ENCODE results near the gene PTPRG. TPM values are rescaled to one million over a fixed set of nuclear protein-coding genes. Genes with fewer than 3 reads are reported as not detected.
A peak's percentile ranks its signal among the peaks of the same experiment; 100 is the strongest.

The PTPRG gene
- total RNA-seq, 2 donors from 2014 or later: 26.0 to 26.3 TPM

- no peaks in the 10 kb centered on the region for H3K36me3 ChIP-seq
- H3K9ac ChIP-seq (ENCODE audit: low read depth in 2 of 2, low read length in 2 of 2): no peak overlapping the region
- no peaks in the 10 kb centered on the region for H3K27me3 ChIP-seq
- no peaks in the 10 kb centered on the region for H3K9me3 ChIP-seq
- no peak overlapping the region for H3K4me3 ChIP-seq
- no peaks in the 10 kb centered on the region for H3K4me1 ChIP-seq
- H3K27ac ChIP-seq: no peak overlapping the region
- intact Hi-C loops (cut with DNase I): no loop called here
- no peak for DNase-seq
- no peak for TF ChIP-seq CTCF (IDR thresholded peaks at IDR 0.05)
Observed at GRCh38 chr3:61783993-61784718, 222.8 kb downstream of the PTPRG start.

GRCh38 chr3:61788623-61789507 is 227.5 kb downstream of the PTPRG start:
- Histone ChIP-seq H3K9ac (ENCODE audit: low read depth in 2 of 2, low read length in 2 of 2) (no peak overlapping the region), H3K27me3 (no peaks in the 10 kb centered on the region), H3K4me3 (no peak overlapping the region), H3K4me1 (no peaks in the 10 kb centered on the region), H3K36me3 (no peaks in the 10 kb centered on the region), H3K27ac (no peak overlapping the region), H3K9me3 (no peaks in the 10 kb centered on the region)
- intact Hi-C loops (cut with DNase I): no loop called here
- no peak for DNase-seq
- no peak for TF ChIP-seq CTCF (IDR thresholded peaks at IDR 0.05)

GRCh38 chr3:61789861-61790260 is 228.5 kb downstream of the PTPRG start:
- intact Hi-C loops (cut with DNase I): no loop called here
- H3K27me3 ChIP-seq: no peaks in the 10 kb centered on the region
- peak overlapping the region; percentile 25 for H3K27ac ChIP-seq
- no peaks in the 10 kb centered on the region for H3K4me1 ChIP-seq
- no peak overlapping the region for H3K4me3 ChIP-seq
- H3K9me3 ChIP-seq: no peaks in the 10 kb centered on the region
- no peak for TF ChIP-seq CTCF (IDR thresholded peaks at IDR 0.05)
- no peaks in the 10 kb centered on the region for H3K36me3 ChIP-seq
- H3K9ac ChIP-seq (ENCODE audit: low read depth in 2 of 2, low read length in 2 of 2): no peak overlapping the region
- DNase-seq: no peak

GRCh38 chr3:61790411-61790810 is 229.0 kb downstream of the PTPRG start:
- TF ChIP-seq CTCF (IDR thresholded peaks at IDR 0.05): no peak
- Histone ChIP-seq H3K9me3 (no peaks in the 10 kb centered on the region), H3K36me3 (no peaks in the 10 kb centered on the region), H3K27ac (peak overlapping the region; percentile 25), H3K9ac (ENCODE audit: low read depth in 2 of 2, low read length in 2 of 2) (no peak overlapping the region), H3K4me3 (no peak overlapping the region), H3K4me1 (no peaks in the 10 kb centered on the region), H3K27me3 (no peaks in the 10 kb centered on the region)
- DNase-seq: no peak
- intact Hi-C loops (cut with DNase I): no loop called here

- H3K4me3 ChIP-seq: no peak overlapping the region
- no peak for TF ChIP-seq CTCF (IDR thresholded peaks at IDR 0.05)
- no peak overlapping the region for H3K9ac ChIP-seq (ENCODE audit: low read depth in 2 of 2, low read length in 2 of 2)
- no peaks in the 10 kb centered on the region for H3K9me3 ChIP-seq
- intact Hi-C loops (cut with DNase I): no loop called here
- no peak for DNase-seq
- no peaks in the 10 kb centered on the region for H3K27me3 ChIP-seq
- H3K4me1 ChIP-seq: no peaks in the 10 kb centered on the region
- H3K36me3 ChIP-seq: no peaks in the 10 kb centered on the region
- H3K27ac ChIP-seq: no peak overlapping the region
Observed at GRCh38 chr3:61793056-61793455, 231.7 kb downstream of the PTPRG start.
